ENCODE data around the gene ARHGEF3.

The ARHGEF3 gene

DNA sequence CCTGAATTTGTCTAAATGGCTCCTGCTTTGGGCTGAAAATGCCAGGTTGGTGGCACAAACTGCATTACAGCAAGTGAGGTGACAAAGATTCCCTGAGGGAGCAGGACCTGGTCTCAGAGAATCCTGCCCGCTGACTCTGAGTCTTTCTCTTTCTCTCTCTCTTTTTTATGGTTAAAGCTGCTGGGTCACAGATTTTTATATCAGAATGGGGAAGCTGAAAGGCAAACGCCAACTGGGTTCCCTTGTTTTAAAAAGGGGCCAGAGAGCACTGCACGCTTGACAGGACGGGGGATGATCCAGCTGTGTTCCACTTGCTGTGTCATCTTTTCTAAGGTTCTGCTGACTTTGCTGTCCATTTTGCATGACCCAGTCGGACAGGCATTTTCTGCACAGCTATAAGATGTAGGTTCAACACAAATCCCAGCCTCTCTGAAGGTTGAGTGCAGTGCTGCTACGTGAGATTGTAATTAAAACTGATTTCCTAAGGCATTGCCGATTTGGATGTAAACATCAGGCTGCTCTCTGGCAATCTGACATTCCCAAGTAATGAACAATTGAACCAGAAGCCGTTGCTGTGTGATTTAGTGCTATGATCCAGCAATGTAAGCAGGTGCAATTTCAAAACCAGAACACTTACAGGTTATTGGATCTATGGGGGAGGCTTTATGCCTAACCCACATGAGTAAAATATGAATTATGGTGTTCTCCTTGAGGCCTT is 25.8 kb downstream of the ARHGEF3 start:
- Histone ChIP-seq H3K9me3 (ENCODE audit: insufficient read depth, low read depth, low read length) (no peaks in the 10 kb centered on the region), H3K27me3 (ENCODE audit: insufficient read depth, low read length) (no peaks in the 10 kb centered on the region), H3K4me3 (ENCODE audit: low read length) (no peak overlapping the region), H3K9ac (ENCODE audit: low read depth, low read length) (no peak overlapping the region), H3K36me3 (ENCODE audit: insufficient read depth, low read depth, low read length) (no peaks in the 10 kb centered on the region), H3K27ac (ENCODE audit: low read length) (no peak overlapping the region), H3K4me1 (ENCODE audit: insufficient read depth, low read length) (no peaks in the 10 kb centered on the region)

DNA sequence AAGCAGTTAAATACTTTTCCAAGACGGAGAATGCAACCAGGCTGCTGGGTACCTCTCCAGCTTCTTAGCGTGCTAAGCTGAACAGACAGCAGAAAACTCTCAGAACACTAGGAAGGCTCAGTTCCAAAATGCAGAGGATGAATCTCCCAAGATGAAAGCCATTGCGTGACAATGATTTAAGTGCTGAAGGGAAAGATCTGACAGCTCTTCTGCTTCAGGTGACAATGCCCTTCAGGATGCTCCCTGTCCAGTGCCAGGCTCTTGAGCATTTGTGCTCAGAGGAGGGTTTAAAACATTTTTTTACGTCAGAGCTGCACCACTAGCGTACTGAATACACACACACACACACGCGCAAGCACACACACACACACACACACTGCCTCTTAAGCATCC is 26.3 kb downstream of the ARHGEF3 start:
- no peak overlapping the region for H3K4me3 ChIP-seq (ENCODE audit: low read length)
- no peaks in the 10 kb centered on the region for H3K4me1 ChIP-seq (ENCODE audit: insufficient read depth, low read length)
- H3K9me3 ChIP-seq (ENCODE audit: insufficient read depth, low read depth, low read length), result no peaks in the 10 kb centered on the region
- no peak overlapping the region for H3K27ac ChIP-seq (ENCODE audit: low read length)
- no peaks in the 10 kb centered on the region for H3K36me3 ChIP-seq (ENCODE audit: insufficient read depth, low read depth, low read length)
- H3K9ac ChIP-seq (ENCODE audit: low read depth, low read length), result no peak overlapping the region
- no peaks in the 10 kb centered on the region for H3K27me3 ChIP-seq (ENCODE audit: insufficient read depth, low read length)

- Histone ChIP-seq H3K36me3 (ENCODE audit: insufficient read depth, low read depth, low read length) (no peaks in the 10 kb centered on the region), H3K4me1 (ENCODE audit: insufficient read depth, low read length) (no peaks in the 10 kb centered on the region), H3K27ac (ENCODE audit: low read length) (no peak overlapping the region), H3K9ac (ENCODE audit: low read depth, low read length) (no peak overlapping the region), H3K27me3 (ENCODE audit: insufficient read depth, low read length) (no peaks in the 10 kb centered on the region), H3K9me3 (ENCODE audit: insufficient read depth, low read depth, low read length) (no peaks in the 10 kb centered on the region), H3K4me3 (ENCODE audit: low read length) (no peak overlapping the region)
Measured at GRCh38 chr3:56773986-56774385, 27.8 kb downstream of the ARHGEF3 start.

GRCh38 chr3:56772952-56773938 is 28.5 kb downstream of the ARHGEF3 start:
- Histone ChIP-seq H3K4me3 (ENCODE audit: low read length) (no peak overlapping the region), H3K27me3 (ENCODE audit: insufficient read depth, low read length) (no peaks in the 10 kb centered on the region), H3K9me3 (ENCODE audit: insufficient read depth, low read depth, low read length) (no peaks in the 10 kb centered on the region), H3K36me3 (ENCODE audit: insufficient read depth, low read depth, low read length) (no peaks in the 10 kb centered on the region), H3K4me1 (ENCODE audit: insufficient read depth, low read length) (no peaks in the 10 kb centered on the region), H3K27ac (ENCODE audit: low read length) (no peak overlapping the region), H3K9ac (ENCODE audit: low read depth, low read length) (no peak overlapping the region)

- no peak overlapping the region for H3K4me3 ChIP-seq (ENCODE audit: low read length)
- no peak overlapping the region for H3K9ac ChIP-seq (ENCODE audit: low read depth, low read length)
- no peak overlapping the region for H3K27ac ChIP-seq (ENCODE audit: low read length)
- H3K36me3 ChIP-seq (ENCODE audit: insufficient read depth, low read depth, low read length), result no peaks in the 10 kb centered on the region
- H3K27me3 ChIP-seq (ENCODE audit: insufficient read depth, low read length), result no peaks in the 10 kb centered on the region
- no peaks in the 10 kb centered on the region for H3K9me3 ChIP-seq (ENCODE audit: insufficient read depth, low read depth, low read length)
- no peaks in the 10 kb centered on the region for H3K4me1 ChIP-seq (ENCODE audit: insufficient read depth, low read length)
Measured at GRCh38 chr3:56771376-56771775, 30.4 kb downstream of the ARHGEF3 start.

DNA sequence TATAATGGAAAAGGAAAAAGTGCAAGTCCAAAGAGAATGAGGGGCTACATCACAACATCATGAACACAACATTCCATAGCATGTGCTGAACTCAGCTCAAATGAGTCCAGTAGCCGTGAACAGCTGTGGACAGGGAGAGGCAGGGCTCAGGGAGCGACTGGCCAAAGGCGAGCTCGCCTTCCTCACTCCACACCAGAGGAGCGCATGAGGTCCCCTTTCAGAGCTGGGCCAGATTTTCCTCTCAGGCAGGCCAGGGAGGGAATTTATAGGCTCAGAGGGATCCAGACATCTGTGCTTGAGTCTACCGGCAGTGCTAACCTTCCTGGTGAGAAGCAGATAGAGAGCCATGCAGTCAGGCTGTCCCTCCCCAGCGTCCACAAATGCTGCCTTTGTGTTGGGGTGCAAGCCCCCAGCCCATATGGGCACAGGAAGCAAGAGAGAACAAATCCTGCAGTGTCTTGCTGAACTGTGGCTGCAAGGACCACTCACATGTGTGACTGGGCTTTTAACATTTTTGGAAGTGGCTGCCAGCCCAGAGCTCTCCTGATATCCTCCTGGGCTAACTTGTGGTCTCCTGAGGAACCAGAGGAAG is 32.5 kb downstream of the ARHGEF3 start:
- H3K36me3 ChIP-seq (ENCODE audit: insufficient read depth, low read depth, low read length), result no peaks in the 10 kb centered on the region
- no peak overlapping the region for H3K4me3 ChIP-seq (ENCODE audit: low read length)
- no peaks in the 10 kb centered on the region; the same call in 1 of the 2 replicates for H3K4me1 ChIP-seq (ENCODE audit: insufficient read depth, low read length)
- H3K27me3 ChIP-seq (ENCODE audit: insufficient read depth, low read length), result no peaks in the 10 kb centered on the region
- no peak overlapping the region for H3K9ac ChIP-seq (ENCODE audit: low read depth, low read length)
- no peak overlapping the region for H3K27ac ChIP-seq (ENCODE audit: low read length)
- H3K9me3 ChIP-seq (ENCODE audit: insufficient read depth, low read depth, low read length), result no peaks in the 10 kb centered on the region

DNA sequence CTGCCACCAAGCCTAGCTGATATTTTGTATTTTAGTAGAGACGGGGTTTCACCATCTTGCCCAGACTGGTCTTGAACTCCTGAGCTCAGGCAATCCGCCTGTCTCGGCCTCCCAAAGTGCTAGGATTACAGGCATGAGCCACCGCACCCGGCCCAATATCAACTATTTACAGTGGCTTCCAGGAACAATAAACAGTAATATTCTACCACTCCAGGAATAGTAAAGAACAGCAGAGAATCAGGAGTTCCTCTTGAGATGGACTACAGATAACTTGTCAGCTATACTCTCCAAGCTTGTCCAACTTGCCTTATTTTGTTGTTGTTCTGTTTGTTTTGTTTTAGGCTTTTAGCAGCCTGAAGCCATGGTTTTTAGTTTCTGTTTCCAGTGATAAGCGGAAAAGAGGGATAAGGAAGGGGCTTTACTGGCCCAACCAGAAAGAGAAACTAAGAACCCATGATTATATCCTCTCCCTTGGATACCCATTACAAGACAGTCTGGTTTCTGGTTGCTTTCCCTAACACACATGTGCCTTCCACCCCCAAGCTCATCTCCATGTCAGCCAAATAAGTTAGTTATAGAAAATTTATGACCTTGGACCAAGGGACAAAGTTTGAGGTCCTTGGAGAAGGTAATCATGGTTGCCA is 36.7 kb downstream of the ARHGEF3 start:
- no peak overlapping the region for H3K27ac ChIP-seq (ENCODE audit: low read length)
- H3K9me3 ChIP-seq (ENCODE audit: insufficient read depth, low read depth, low read length), result no peaks in the 10 kb centered on the region
- H3K27me3 ChIP-seq (ENCODE audit: insufficient read depth, low read length), result peaks cover 11% of the 10 kb centered on the region; the same call in 1 of the 2 replicates
- H3K4me1 ChIP-seq (ENCODE audit: insufficient read depth, low read length), result peaks cover 12% of the 10 kb centered on the region; the same call in 1 of the 2 replicates
- H3K36me3 ChIP-seq (ENCODE audit: insufficient read depth, low read depth, low read length), result no peaks in the 10 kb centered on the region
- no peak overlapping the region for H3K9ac ChIP-seq (ENCODE audit: low read depth, low read length)
- H3K4me3 ChIP-seq (ENCODE audit: low read length), result no peak overlapping the region

- H3K4me1 ChIP-seq (ENCODE audit: insufficient read depth, low read length), result peaks cover 12% of the 10 kb centered on the region; the same call in 1 of the 2 replicates
- no peak overlapping the region for H3K27ac ChIP-seq (ENCODE audit: low read length)
- no peak overlapping the region for H3K4me3 ChIP-seq (ENCODE audit: low read length)
- H3K36me3 ChIP-seq (ENCODE audit: insufficient read depth, low read depth, low read length), result no peaks in the 10 kb centered on the region
- peaks cover 11% of the 10 kb centered on the region; the same call in 1 of the 2 replicates for H3K27me3 ChIP-seq (ENCODE audit: insufficient read depth, low read length)
- H3K9me3 ChIP-seq (ENCODE audit: insufficient read depth, low read depth, low read length), result no peaks in the 10 kb centered on the region
- no peak overlapping the region for H3K9ac ChIP-seq (ENCODE audit: low read depth, low read length)
Measured at GRCh38 chr3:56764184-56764583, 37.6 kb downstream of the ARHGEF3 start.

DNA sequence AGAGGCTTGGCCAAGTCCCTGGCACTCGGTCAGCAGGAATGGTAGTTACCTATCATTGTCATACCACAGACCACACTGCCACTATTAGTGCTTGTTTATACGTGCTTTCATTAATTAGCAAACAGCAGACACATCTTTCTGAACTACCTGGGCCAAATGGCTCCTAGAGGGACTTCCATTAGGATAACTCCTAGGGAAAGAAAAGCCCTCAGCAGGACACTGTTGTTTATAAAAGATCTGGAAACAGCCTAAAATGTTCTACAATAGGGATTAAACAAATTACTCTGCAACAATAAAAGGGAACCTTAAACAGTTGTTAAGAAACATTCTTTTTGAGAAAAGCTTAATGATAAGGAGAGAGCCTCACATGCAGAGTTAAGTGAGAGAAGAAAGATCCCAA is 38.5 kb downstream of the ARHGEF3 start:
- H3K27me3 ChIP-seq (ENCODE audit: insufficient read depth, low read length), result peaks cover 11% of the 10 kb centered on the region; the same call in 1 of the 2 replicates
- H3K9ac ChIP-seq (ENCODE audit: low read depth, low read length), result no peak overlapping the region
- H3K9me3 ChIP-seq (ENCODE audit: insufficient read depth, low read depth, low read length), result no peaks in the 10 kb centered on the region
- H3K36me3 ChIP-seq (ENCODE audit: insufficient read depth, low read depth, low read length), result no peaks in the 10 kb centered on the region
- no peak overlapping the region for H3K4me3 ChIP-seq (ENCODE audit: low read length)
- H3K27ac ChIP-seq (ENCODE audit: low read length), result no peak overlapping the region
- H3K4me1 ChIP-seq (ENCODE audit: insufficient read depth, low read length), result peaks cover 12% of the 10 kb centered on the region; the same call in 1 of the 2 replicates

DNA sequence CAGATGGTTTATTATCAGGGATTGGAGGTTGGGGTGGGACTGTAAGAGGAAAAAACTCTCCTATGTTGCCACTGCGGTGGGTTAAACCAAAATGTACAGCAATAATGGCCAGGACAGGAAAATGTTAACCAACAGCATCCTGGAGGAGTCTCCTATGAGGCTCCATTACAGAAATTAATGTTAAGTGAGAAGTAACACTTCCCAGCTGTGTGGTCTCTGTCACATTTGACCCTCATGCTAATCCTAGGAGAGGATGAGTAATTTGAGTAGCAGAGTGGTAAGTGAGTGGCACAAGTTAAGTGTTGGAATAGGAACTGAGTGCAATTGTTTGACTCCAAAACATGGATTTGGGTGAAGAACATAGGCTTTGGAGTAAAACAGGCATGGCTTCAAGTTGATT is 39.0 kb downstream of the ARHGEF3 start:
- H3K27ac ChIP-seq (ENCODE audit: low read length), result no peak overlapping the region
- H3K4me1 ChIP-seq (ENCODE audit: insufficient read depth, low read length), result peaks cover 12% of the 10 kb centered on the region; the same call in 1 of the 2 replicates
- no peaks in the 10 kb centered on the region for H3K9me3 ChIP-seq (ENCODE audit: insufficient read depth, low read depth, low read length)
- no peak overlapping the region for H3K4me3 ChIP-seq (ENCODE audit: low read length)
- peaks cover 11% of the 10 kb centered on the region; the same call in 1 of the 2 replicates for H3K27me3 ChIP-seq (ENCODE audit: insufficient read depth, low read length)
- H3K9ac ChIP-seq (ENCODE audit: low read depth, low read length), result no peak overlapping the region
- H3K36me3 ChIP-seq (ENCODE audit: insufficient read depth, low read depth, low read length), result no peaks in the 10 kb centered on the region
